ENCODE results near the gene PTGER4. TPM values are rescaled to one million over a fixed set of nuclear protein-coding genes. Genes with fewer than 3 reads are reported as not detected.

PTGER4 gene
- polyA plus RNA-seq, 1 donor (not counting 4 experiments of a cell fraction or from before 2014, with no cell fraction given), result 12.2 TPM

DNA sequence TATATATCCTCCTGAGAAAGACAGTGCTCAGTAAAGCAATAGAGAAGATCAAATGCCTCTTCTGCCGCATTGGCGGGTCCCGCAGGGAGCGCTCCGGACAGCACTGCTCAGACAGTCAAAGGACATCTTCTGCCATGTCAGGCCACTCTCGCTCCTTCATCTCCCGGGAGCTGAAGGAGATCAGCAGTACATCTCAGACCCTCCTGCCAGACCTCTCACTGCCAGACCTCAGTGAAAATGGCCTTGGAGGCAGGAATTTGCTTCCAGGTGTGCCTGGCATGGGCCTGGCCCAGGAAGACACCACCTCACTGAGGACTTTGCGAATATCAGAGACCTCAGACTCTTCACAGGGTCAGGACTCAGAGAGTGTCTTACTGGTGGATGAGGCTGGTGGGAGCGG lies 12.2 kb downstream of the PTGER4 start:
- no peak for FAIRE-seq
- no peak overlapping the region for H3K27ac ChIP-seq (ENCODE audit: control insufficient read depth, insufficient read depth, low read length)

DNA sequence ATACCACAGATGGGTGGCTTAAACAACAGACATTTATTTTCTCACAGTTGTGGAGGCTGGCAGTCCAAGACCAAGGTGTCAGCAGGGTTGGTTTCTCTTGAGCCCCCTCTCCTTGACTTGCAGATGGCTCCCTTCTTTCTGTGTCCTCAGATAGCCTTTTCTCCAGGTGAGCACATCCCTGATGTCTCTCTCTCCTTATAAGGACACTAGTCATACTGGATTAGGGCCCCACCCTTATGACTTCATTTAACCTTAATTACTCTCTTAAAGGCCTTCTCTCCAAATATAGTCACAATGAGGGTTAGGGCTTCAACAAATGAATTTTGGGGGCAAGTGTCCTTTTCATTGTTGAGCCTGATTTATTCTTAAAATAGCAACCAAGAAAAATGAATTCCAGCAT lies 14.7 kb downstream of the PTGER4 start:
- DNase-seq (ENCODE audit: low read depth, low spot score) (no peak), FAIRE-seq (no peak)
- Histone ChIP-seq H3K27me3 (ENCODE audit: control insufficient read depth, extremely low read depth, insufficient read depth, low read length) (no peaks in the 10 kb centered on the region), H3K27ac (ENCODE audit: control insufficient read depth, insufficient read depth, low read length) (no peak overlapping the region), H3K9me1 (ENCODE audit: control insufficient read depth, extremely low read depth, insufficient read depth, low read length) (no peaks in the 10 kb centered on the region), H3K9ac (ENCODE audit: control insufficient read depth, extremely low read depth, insufficient read depth, low read length) (no peak overlapping the region), H3K4me3 (ENCODE audit: control insufficient read depth in 2 of 3, extremely low read depth in 1 of 3, insufficient read depth in 2 of 3, low read depth in 1 of 3, low read length in 3 of 3) (no peak overlapping the region), H3K36me3 (ENCODE audit: control insufficient read depth in 2 of 2, extremely low read depth in 1 of 2, insufficient read depth in 2 of 2, low read length in 2 of 2) (peaks cover 8 to 12% of the 10 kb centered on the region in 2 experiments), H3K4me2 (ENCODE audit: control insufficient read depth, extremely low read depth, insufficient read depth, low read depth, low read length) (no peak overlapping the region), H3K79me2 (ENCODE audit: control insufficient read depth, insufficient read depth, low read length) (peaks cover 26% of the 10 kb centered on the region), H3K4me1 (ENCODE audit: control insufficient read depth, extremely low read depth, insufficient read depth, low read length) (peaks cover 9% of the 10 kb centered on the region), H4K20me1 (ENCODE audit: control insufficient read depth, extremely low read depth, insufficient read depth, low read length) (no peaks in the 10 kb centered on the region), H3K9me3 (ENCODE audit: control insufficient read depth, low read depth, low read length) (no peaks in the 10 kb centered on the region), H2AFZ (ENCODE audit: control insufficient read depth, low read length) (no peak overlapping the region)
- dilution Hi-C loops (cut with MboI; ENCODE audit: extremely low pct_ligation_motif_present, low sequenced_read_pairs), result no loop called here
- TF ChIP-seq, protein P1, sequence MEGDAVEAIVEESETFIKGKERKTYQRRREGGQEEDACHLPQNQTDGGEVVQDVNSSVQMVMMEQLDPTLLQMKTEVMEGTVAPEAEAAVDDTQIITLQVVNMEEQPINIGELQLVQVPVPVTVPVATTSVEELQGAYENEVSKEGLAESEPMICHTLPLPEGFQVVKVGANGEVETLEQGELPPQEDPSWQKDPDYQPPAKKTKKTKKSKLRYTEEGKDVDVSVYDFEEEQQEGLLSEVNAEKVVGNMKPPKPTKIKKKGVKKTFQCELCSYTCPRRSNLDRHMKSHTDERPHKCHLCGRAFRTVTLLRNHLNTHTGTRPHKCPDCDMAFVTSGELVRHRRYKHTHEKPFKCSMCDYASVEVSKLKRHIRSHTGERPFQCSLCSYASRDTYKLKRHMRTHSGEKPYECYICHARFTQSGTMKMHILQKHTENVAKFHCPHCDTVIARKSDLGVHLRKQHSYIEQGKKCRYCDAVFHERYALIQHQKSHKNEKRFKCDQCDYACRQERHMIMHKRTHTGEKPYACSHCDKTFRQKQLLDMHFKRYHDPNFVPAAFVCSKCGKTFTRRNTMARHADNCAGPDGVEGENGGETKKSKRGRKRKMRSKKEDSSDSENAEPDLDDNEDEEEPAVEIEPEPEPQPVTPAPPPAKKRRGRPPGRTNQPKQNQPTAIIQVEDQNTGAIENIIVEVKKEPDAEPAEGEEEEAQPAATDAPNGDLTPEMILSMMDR (optimal IDR thresholded peaks at IDR 0.05 in 1 of 3, IDR thresholded peaks at IDR 0.05 in 1 of 3, conservative IDR thresholded peaks at IDR 0.05 in 1 of 3; ENCODE audit: extremely low read depth in 1 of 3, insufficient read depth in 2 of 3, low read length in 3 of 3), result no peak
- no peak for TF ChIP-seq EZH2 (IDR thresholded peaks at IDR 0.05; ENCODE audit: low read length)

More for the DNA sequence above, 12.2 kb downstream of the PTGER4 start:
- Histone ChIP-seq H3K4me3 (ENCODE audit: control insufficient read depth in 2 of 3, extremely low read depth in 1 of 3, insufficient read depth in 2 of 3, low read depth in 1 of 3, low read length in 3 of 3) (no peak overlapping the region), H3K4me2 (ENCODE audit: control insufficient read depth, extremely low read depth, insufficient read depth, low read depth, low read length) (no peak overlapping the region), H3K9me3 (ENCODE audit: control insufficient read depth, low read depth, low read length) (no peaks in the 10 kb centered on the region), H2AFZ (ENCODE audit: control insufficient read depth, low read length) (no peak overlapping the region), H3K9me1 (ENCODE audit: control insufficient read depth, extremely low read depth, insufficient read depth, low read length) (no peaks in the 10 kb centered on the region), H3K27me3 (ENCODE audit: control insufficient read depth, extremely low read depth, insufficient read depth, low read length) (no peaks in the 10 kb centered on the region), H3K79me2 (ENCODE audit: control insufficient read depth, insufficient read depth, low read length) (peaks cover 38% of the 10 kb centered on the region), H4K20me1 (ENCODE audit: control insufficient read depth, extremely low read depth, insufficient read depth, low read length) (no peaks in the 10 kb centered on the region), H3K36me3 (ENCODE audit: control insufficient read depth in 2 of 2, extremely low read depth in 1 of 2, insufficient read depth in 2 of 2, low read length in 2 of 2) (peaks cover 8 to 12% of the 10 kb centered on the region in 2 experiments), H3K4me1 (ENCODE audit: control insufficient read depth, extremely low read depth, insufficient read depth, low read length) (peaks cover 33% of the 10 kb centered on the region), H3K9ac (ENCODE audit: control insufficient read depth, extremely low read depth, insufficient read depth, low read length) (no peak overlapping the region)
- no peak for TF ChIP-seq EZH2 (IDR thresholded peaks at IDR 0.05; ENCODE audit: low read length)
- TF ChIP-seq, protein P1 (optimal IDR thresholded peaks at IDR 0.05 in 1 of 3, IDR thresholded peaks at IDR 0.05 in 1 of 3, conservative IDR thresholded peaks at IDR 0.05 in 1 of 3; ENCODE audit: extremely low read depth in 1 of 3, insufficient read depth in 2 of 3, low read length in 3 of 3), result no peak
- dilution Hi-C loops (cut with MboI; ENCODE audit: extremely low pct_ligation_motif_present, low sequenced_read_pairs), result no loop called here
- DNase-seq (ENCODE audit: low read depth, low spot score), result no peak
